Breast epithelium (tissue), 3 donors: ENCODE data around the gene UMODL1.

Source experiments
- CTCF ChIP-seq, 3 donors: fragments of 450-650 bp; IDR thresholded peaks; one replicate each; pipeline ENCODE4 v1.5.1; 2016 to 2017; ENCODE audit warnings: antibody characterized with exemption in 3 of 3, mild to moderate bottlenecking in 3 of 3, moderate library complexity in 3 of 3
- POLR2A ChIP-seq: fragments of 450-650 bp; IDR thresholded peaks from one replicate; pipeline ENCODE4 v1.6.1; 2016; ENCODE audit warnings: antibody characterized with exemption, mild to moderate bottlenecking, moderate library complexity
- POLR2AphosphoS5 ChIP-seq, 3 donors: sonication (generic); formaldehyde crosslinking; IDR thresholded peaks; one replicate each; pipeline ENCODE4 v1.6.1; 2017; ENCODE audit warnings: antibody characterized with exemption in 3 of 3

DNA sequence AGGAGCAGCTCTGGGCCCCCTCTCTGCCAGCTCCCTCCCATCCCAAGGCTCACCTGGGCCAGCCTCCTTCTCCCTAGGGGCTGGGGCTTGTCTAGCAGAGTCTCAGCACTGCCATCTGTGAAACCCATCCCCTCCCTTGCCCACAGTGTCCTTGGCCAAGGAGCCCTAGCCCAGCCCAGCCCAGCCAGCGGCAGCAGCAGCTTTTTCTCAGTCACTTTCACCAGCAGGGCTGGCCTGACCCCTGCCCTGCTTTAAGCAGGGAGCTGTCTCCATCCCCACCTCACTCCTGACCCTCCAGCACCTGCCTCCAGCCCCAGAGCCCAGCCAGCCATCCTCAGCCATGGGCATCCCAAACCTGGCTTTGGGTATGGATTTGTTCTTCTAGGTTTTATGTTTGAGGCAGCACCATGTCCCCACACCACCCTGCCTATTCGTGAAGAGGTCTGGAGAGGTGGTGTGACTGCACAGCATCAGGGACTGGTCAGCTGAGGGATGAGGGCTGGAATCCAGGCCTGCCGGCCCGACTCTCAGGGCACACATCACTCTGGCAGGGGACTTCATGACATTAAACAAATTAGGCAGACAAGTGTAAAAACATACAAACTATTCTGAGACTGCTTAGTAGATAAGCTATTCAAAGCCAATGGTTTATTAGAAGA lies 111.7 kb downstream of the UMODL1 start:
- TF ChIP-seq CTCF (IDR thresholded peaks at IDR 0.05): no peak
- no peak for TF ChIP-seq POLR2A
- no peak for TF ChIP-seq POLR2AphosphoS5 (IDR thresholded peaks at IDR 0.05)
